GM19023 (cell line): ENCODE measurements around the gene TLN1.

Experiments used
- ATAC-seq: cut with Tn5 transposase; IDR thresholded peaks from one replicate; pipeline ENCODE4 v1.9.1; 2021; ENCODE audit warnings: mild to moderate bottlenecking, moderate library complexity; ENCODE audit not compliant: unreplicated experiment

Gene TLN1

GRCh38 chr9:35650341-35651158 lies 81.4 kb downstream of the TLN1 start, which contains the start of gene SIT1:
TSS of gene SIT1 (minus strand) at chr9:35650931. CDS start at chr9:35650853, 78 bp downstream.
- ATAC-seq, result no peak

GRCh38 chr9:35649431-35650340 lies 82.3 kb downstream of the TLN1 start:
- no peak for ATAC-seq
